HG03378 (cell line): ENCODE measurements around the gene TGFB1I1.
"Not testable (repeated sequence)": the region's sequence is repeated elsewhere in the genome, so short reads cannot be mapped to it uniquely, and the experiment has no call there.

Source experiments
- ATAC-seq: cut with Tn5 transposase; IDR thresholded peaks from one replicate; pipeline ENCODE4 v1.9.1; 2021; ENCODE audit warnings: mild to moderate bottlenecking, moderate library complexity; ENCODE audit not compliant: unreplicated experiment

TGFB1I1 gene

GRCh38 chr16:31471875-31472708 is at the start of gene TGFB1I1:
Gene TGFB1I1, plus strand, starts transcription at chr16:31472152. Its CDS starts 37 bp downstream, at chr16:31472189.
- ATAC-seq = no peak

DNA sequence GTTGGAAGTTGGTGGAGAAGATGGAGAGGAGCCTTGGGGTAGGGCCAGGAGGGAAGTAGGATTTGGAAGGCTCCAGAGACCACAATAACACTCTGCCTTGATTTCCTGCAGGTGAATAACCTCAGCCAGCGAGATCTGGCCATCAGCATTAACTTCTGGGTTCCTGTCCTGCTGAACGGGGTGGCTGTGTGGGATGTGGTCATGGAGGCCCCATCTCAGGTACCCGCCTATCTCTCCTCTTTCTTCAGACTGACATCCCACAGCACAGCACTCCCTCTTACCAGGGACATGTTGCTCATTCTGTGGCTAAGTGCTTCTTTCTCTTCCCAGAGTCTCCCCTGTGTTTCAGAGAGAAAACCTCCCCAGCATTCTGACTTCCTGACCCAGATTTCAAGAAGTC is 48.7 kb upstream of the TGFB1I1 start:
- no peak for ATAC-seq

DNA sequence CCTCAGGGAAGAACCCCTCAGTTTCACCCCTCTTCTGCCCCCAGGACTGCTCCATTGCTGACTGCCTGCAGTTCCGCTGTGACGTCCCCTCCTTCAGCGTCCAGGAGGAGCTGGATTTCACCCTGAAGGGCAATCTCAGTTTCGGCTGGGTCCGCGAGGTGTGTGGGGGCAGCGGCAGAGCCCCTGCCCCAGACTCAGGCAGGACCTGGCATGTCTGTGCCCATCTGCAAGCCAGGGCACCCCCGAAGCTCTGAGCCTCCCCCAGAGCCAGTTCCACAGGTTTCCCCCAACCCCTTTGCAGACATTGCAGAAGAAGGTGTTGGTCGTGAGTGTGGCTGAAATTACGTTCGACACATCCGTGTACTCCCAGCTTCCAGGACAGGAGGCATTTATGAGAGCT is 48.2 kb upstream of the TGFB1I1 start:
- no peak for ATAC-seq

GRCh38 chr16:31427441-31428278 is 44.3 kb upstream of the TGFB1I1 start:
- ATAC-seq = no peak

DNA sequence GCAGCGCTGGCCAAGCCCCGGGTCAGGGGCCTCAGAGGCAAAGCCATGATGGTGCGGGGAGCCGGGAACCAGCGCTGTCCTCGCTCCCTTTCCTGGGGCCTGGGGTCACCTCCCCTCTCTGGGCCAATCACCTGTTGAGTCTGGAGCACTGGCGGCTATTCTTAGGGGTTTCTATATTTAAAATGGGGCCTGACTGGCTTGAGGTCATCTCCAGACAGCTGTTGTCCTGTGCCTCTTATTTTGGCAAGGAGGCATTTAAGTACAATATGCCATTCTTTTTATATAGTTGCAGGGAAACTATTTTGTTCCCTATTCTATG is 43.7 kb upstream of the TGFB1I1 start, which contains the start of gene COX6A2:
TSS of gene COX6A2 (minus strand) at position 82 of the 319 bp plus-strand sequence. CDS start at position 47, 35 bp downstream.
- ATAC-seq = no peak

DNA sequence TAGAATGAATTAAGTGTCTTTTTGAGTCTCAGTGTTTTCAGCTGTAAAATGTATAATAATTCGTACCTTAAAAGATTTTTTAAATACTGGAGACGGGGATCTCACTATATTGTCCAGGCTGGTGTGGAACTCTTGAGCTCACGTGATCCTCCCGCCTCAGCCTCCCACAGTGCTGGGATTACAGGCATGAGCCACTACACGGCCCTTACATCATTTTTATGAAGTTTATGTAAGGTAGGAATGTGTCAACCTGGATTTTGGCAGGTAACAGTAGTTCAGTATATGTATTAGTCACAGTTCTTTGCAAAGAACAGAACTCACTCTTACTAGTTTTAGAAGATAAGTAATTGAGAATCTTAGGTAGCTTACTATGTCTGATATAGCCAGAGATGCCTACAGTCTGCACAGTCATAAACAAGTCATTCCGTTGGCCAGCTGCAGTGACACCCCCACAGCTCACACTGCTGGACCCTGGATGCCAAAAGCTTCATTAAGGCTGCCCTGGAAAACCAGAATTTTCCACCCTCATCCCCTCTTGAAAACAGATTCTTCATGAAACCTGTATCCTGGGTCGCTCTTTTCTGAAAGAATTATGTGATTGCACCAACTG is 43.2 kb upstream of the TGFB1I1 start:
- ATAC-seq = no peak

DNA sequence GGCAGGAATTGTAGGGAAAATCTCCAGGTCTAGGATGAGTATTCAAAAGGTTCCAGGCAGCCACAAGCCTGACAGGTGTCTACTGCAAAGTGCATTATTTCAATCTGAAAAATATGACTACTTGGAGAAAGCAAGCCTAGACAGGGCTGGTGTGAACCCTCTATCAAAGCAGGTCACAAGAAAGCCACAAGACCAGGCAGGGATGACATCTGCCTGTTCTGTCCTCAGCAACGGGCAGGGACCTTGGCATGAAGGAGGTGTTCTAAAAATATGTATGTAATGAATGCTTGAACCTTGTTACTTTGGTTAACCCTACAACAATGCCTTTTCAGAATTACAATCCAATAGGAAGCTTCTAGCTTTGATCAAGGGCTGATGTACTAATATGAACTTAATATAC is 42.6 kb upstream of the TGFB1I1 start:
- ATAC-seq = no peak

GRCh38 chr16:31429796-31430195 is 42.2 kb upstream of the TGFB1I1 start:
- ATAC-seq = no peak

DNA sequence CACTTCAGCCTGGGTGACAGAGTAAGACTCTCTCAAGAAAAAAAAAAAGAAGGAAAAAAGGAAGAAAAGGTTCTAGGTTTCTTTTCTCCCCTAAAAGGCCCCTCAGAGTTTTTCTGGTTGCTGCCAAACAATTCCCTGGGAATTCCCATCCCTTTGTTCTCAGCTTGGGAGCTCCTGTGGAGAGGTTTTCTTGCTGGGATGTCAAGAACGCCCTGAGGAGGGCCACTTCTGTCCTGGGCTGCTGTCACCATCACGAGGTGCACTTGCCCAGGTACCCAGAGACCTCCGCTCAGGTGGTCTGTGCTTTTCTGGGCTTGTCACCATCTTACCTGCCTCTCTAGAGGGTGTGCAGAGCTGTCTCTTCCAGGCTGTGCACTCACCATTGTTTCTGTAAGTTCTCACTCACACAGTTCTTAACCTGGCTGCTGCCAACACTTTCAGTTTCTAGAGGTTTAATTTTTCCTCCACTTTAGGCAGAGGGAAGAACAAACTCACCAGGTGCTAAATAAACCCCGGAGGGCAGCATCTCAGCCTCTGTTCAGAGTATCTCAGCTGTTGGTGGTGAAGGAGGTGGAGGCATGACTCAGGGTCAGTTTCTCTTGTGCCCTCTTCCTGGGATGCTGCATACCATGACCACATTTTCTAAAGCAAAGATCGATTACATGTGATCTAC is 41.4 kb upstream of the TGFB1I1 start:
- no peak for ATAC-seq

DNA sequence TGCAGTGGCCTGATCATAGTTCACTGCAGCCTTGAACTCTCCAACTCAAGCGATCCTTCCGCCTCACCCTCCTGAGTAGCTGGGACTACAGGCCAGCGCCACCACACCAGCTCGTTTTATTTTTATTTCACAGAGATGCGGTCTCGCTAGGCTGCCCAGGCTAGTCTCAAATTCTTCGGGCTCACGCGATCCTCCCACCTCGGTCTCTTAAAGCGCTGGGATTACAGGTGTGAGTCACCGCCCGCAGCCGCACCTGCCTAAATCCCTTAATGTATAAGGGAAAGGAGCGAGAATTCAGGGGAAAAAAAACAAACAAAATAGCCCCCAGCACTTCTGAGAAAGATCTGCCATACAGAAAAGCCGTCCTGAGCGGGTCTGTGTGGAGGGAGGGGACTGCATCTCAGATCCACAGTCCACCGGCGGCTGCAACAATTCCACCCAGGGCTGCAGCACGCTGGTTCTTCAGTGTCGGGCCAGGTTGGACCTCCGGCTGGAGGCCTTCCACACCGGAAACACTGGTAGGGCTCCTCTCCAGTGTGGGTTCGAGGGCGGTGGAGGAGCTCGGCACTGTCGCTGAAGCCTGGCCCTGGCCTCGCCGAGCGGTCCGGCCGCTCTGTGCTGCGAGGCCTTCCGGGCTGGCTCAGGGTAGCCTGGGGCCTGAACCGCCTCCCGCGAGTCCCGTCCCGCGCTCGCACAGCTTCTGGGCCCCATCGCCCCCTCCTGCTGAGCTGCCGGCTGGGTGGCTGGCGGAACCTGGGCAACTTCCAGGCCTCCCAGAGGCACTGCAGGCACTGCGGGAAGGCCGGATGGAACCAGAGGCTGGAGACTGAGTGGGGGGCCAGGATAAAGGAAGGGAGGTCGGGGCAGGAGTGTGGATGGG is 36.4 kb upstream of the TGFB1I1 start:
- no peak for ATAC-seq

DNA sequence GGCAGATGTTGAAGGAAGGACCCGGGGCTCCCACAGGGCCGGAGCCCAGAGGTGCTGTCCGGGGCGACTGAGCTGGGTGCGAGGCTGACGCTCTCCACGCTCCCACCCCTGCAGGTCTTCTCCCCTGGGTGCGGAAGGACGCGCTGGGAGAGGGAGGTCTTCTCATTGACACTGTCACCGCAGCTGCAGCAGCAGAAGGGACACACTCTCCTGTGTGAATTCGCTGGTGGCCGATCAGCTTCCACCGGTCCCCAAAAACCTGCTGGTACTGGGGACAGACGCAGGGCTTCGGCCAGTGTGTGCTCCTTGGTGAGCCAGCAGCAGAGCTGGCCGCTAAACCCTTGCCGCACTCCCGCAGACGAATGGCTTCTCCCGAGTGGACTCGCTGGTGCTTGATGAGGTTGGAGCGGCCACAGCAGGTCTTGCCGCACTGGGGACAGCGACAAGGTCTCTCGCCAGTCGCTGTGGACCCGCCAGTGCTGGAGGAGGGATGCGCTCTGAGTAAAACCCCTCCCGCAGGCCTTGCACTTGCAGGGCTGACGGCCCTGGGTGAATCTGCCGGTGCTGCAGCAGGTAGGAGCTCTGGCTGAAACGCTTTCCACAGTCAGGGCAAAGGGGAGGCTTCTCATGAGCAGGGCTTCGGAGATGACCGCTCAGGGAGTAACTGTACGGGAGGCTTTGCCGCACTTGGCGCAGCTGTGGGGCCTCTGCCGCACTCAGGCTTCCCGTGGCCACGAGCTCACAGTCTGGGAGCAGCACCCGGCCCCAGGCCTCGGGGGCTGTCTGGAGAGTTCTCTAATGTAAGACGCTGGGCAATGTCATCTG is 35.5 kb upstream of the TGFB1I1 start:
- ATAC-seq = no peak

GRCh38 chr16:31438414-31438813 is 33.5 kb upstream of the TGFB1I1 start:
- ATAC-seq = no peak

GRCh38 chr16:31439023-31439422 is 32.9 kb upstream of the TGFB1I1 start:
- ATAC-seq = not testable (repeated sequence)

DNA sequence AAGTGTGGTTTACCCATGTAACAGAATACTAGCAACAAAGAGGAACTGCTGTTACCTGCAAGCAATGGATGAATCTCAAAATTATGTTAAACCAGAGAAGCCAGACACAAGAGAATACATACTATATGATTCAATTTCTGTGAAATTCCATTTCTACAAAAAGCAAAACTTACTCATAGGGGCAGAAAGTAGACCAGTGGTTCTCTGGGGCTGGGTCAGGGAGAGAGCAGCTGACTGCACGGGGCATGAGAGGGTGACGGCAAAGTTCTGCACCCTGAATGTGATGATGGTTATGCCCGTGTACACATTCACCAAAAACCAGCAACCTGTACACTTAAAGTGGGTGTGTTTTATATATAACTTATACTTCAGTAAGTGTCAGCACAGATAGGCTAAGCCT is 32.4 kb upstream of the TGFB1I1 start:
- no peak for ATAC-seq

DNA sequence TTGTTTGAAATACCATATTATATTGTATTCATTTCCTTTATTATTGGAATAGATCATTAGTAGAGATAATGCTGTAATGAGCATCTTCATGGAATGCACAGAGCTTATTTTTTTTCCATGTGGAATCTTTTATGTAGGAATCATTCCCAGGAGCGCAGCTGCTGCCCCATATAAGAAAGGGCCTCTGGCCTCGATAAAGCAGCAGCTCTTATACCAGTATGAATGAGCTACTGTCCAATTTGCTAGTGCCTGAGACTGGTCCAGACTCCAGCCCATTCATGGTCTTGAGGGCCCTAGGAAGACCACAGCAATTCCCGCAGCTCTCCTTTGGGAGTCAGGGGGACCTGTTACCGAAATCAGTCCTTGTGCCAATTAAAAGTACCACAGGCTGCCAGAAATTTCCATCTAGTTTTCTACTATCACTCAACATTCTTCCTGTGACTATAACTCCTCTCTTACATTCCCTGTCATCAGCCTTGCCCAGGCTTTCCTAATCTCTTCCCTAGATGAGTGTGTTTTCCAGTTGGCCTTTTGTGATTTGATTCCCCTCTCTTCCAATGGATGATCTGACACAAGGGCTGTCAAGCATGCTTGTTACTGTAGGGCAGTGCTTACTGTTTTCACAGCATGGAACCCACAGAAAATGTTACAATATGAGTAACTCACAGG is 31.3 kb upstream of the TGFB1I1 start:
- no peak for ATAC-seq

DNA sequence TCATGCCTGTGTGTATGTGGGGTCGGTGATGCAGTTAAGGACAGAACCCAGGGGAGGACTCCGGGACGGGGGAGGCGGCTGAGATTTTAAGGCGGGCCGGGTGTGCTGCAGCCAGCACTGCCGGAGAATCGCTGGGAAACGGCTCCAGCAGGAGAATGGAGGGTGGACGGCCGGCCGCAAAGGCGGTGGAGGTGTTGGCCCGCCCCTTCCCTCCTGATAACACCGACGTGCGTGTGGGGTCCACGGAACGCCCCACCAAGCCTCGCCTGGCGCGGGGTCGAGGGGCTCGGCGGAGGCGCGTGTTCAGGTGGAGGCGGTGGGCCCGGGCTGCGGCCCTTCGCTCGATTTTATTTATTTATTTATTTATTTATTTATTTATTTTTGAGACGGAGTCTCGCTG is 30.0 kb upstream of the TGFB1I1 start:
- ATAC-seq = no peak

- ATAC-seq = not testable (repeated sequence)
Measured at GRCh38 chr16:31445931-31446330, 26.0 kb upstream of the TGFB1I1 start.

GRCh38 chr16:31451201-31451600 is 20.8 kb upstream of the TGFB1I1 start:
- ATAC-seq = no peak
